ENCODE measurements around the gene ELAVL3. TPM values are rescaled to one million over a fixed set of nuclear protein-coding genes. Genes with fewer than 3 reads are reported as not detected.
"Not testable (repeated sequence)": the region's sequence is repeated elsewhere in the genome, so short reads cannot be mapped to it uniquely, and the experiment has no call there.

Gene ELAVL3
- total RNA-seq, 4 donors from 2014 or later, result not detected

- no peak for DNase-seq (ENCODE audit: low spot score in 2 of 2)
- 3 to 5% methylated on average over 6 to 44 of the region's 86 CpGs for WGBS, 2 donors
- TF ChIP-seq CTCF (IDR thresholded peaks at IDR 0.05), result no peak
- TF ChIP-seq POLR2A (IDR thresholded peaks at IDR 0.05), result no peak
- no peak overlapping the region for H3K4me3 ChIP-seq (ENCODE audit: low read depth, poor library complexity, severe bottlenecking)
- intact Hi-C loops (cut with DNase I; ENCODE audit: low total_unique reads), result loop anchor here (10.0 kb wide), 1 partner anchor 195 kb away; no protein-coding TSS in a partner anchor
These were observed 740 bp downstream of the ELAVL3 start for GRCh38 chr19:11479898-11480714.

GRCh38 chr19:11479090-11479897 is 1.6 kb downstream of the ELAVL3 start:
- no peak for TF ChIP-seq POLR2A (IDR thresholded peaks at IDR 0.05)
- TF ChIP-seq CTCF (IDR thresholded peaks at IDR 0.05), result no peak
- 28 to 35% methylated on average over 36 to 37 of the region's 62 CpGs for WGBS, 2 donors
- H3K4me3 ChIP-seq (ENCODE audit: low read depth, poor library complexity, severe bottlenecking), result no peak overlapping the region
- intact Hi-C loops (cut with DNase I; ENCODE audit: low total_unique reads), result no loop called here
- no peak for DNase-seq (ENCODE audit: low spot score in 2 of 2)

GRCh38 chr19:11478167-11479089 is 2.4 kb downstream of the ELAVL3 start:
- TF ChIP-seq CTCF (IDR thresholded peaks at IDR 0.05) (no peak), POLR2A (IDR thresholded peaks at IDR 0.05) (no peak)
- intact Hi-C loops (cut with DNase I; ENCODE audit: low total_unique reads), result no loop called here
- DNase-seq (ENCODE audit: low spot score in 2 of 2), result no peak
- H3K4me3 ChIP-seq (ENCODE audit: low read depth, poor library complexity, severe bottlenecking), result no peak overlapping the region
- 56 to 68% methylated on average over 19 of the region's 19 CpGs for WGBS, 2 donors

GRCh38 chr19:11475861-11476260 is 5.0 kb downstream of the ELAVL3 start:
- H3K4me3 ChIP-seq (ENCODE audit: low read depth, poor library complexity, severe bottlenecking), result no peak overlapping the region
- intact Hi-C loops (cut with DNase I; ENCODE audit: low total_unique reads), result no loop called here
- no peak for DNase-seq (ENCODE audit: low spot score in 2 of 2)
- no peak for TF ChIP-seq CTCF (IDR thresholded peaks at IDR 0.05)
- no peak for TF ChIP-seq POLR2A (IDR thresholded peaks at IDR 0.05)
- WGBS, 2 donors, result 70 to 81% methylated on average over 8 of the region's 8 CpGs

- DNase-seq (ENCODE audit: low spot score in 2 of 2); H3K4me3 ChIP-seq (ENCODE audit: low read depth, poor library complexity, severe bottlenecking); intact Hi-C loops (cut with DNase I; ENCODE audit: low total_unique reads): not testable (repeated sequence)
- WGBS, 2 donors, result 94 to 95% methylated on average over 3 of the region's 3 CpGs
These were observed 5.5 kb downstream of the ELAVL3 start for GRCh38 chr19:11475343-11475742.

All from lower leg skin (tissue), 4 donors.